ENCODE results near the gene TBC1D30. TPM values are rescaled to one million over a fixed set of nuclear protein-coding genes. Genes with fewer than 3 reads are reported as not detected.

The TBC1D30 gene
- total RNA-seq, 1 experiment from 2014 or later: 3.6 TPM

DNA sequence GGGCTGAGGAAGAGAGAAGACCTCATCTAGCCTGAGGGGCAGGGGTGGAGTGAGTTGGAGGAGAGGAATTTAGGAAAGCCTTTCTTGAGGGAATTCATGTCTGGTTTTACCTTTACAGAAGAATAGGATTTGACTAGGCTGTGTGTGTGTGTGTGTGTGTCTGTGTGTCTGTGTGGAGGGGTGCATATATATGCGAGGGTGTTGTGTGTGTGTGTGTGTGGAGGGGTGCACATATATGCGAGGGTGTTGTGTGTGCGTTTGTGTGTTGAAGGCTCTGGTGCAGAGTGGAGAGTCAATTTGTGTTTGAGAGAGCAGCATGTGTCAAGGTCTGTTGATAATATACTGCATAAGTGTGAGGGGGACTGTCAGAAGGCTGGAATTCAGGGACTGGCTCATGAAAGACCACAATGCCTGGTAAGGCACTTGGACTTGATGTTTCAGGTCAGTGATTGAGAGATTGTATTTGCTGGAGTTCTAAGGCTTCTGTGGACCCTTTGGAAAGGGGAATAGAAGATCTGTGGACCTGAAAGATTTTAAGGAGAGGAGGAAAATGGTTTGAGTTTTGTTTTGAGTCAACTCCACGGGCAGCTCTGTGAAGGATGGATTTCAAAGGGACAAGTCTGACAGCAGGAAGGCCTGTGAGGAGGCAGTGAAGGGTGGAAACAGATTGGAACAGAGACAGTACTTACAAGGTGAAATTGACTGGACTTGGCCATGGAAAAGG is 34.6 kb downstream of the TBC1D30 start (continued):
- TF ChIP-seq, protein P1, sequence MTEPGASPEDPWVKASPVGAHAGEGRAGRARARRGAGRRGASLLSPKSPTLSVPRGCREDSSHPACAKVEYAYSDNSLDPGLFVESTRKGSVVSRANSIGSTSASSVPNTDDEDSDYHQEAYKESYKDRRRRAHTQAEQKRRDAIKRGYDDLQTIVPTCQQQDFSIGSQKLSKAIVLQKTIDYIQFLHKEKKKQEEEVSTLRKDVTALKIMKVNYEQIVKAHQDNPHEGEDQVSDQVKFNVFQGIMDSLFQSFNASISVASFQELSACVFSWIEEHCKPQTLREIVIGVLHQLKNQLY (CRISPR knock-in tag; IDR thresholded peaks at IDR 0.05): no peak
- no peak for TF ChIP-seq NFE2L1 (CRISPR knock-in tag; IDR thresholded peaks at IDR 0.05)
- no peak for TF ChIP-seq ATF1 (CRISPR knock-in tag; IDR thresholded peaks at IDR 0.05)
- TF ChIP-seq KAT7 (CRISPR knock-in tag; IDR thresholded peaks at IDR 0.05; ENCODE audit: borderline replicate concordance): no peak
- no peak for TF ChIP-seq CREM (CRISPR knock-in tag; IDR thresholded peaks at IDR 0.05)
- TF ChIP-seq ZNF263 (CRISPR knock-in tag; IDR thresholded peaks at IDR 0.05; ENCODE audit: low read depth): no peak
- TF ChIP-seq, protein P2, sequence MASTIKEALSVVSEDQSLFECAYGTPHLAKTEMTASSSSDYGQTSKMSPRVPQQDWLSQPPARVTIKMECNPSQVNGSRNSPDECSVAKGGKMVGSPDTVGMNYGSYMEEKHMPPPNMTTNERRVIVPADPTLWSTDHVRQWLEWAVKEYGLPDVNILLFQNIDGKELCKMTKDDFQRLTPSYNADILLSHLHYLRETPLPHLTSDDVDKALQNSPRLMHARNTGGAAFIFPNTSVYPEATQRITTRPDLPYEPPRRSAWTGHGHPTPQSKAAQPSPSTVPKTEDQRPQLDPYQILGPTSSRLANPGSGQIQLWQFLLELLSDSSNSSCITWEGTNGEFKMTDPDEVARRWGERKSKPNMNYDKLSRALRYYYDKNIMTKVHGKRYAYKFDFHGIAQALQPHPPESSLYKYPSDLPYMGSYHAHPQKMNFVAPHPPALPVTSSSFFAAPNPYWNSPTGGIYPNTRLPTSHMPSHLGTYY (CRISPR knock-in tag; IDR thresholded peaks at IDR 0.05): no peak
- TF ChIP-seq, protein P3, sequence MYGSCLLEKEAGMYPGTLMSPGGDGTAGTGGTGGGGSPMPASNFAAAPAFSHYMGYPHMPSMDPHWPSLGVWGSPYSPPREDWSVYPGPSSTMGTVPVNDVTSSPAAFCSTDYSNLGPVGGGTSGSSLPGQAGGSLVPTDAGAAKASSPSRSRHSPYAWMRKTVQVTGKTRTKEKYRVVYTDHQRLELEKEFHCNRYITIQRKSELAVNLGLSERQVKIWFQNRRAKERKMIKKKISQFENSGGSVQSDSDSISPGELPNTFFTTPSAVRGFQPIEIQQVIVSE (CRISPR knock-in tag; IDR thresholded peaks at IDR 0.05; ENCODE audit: borderline replicate concordance): no peak
- TF ChIP-seq CREB1 (CRISPR knock-in tag; IDR thresholded peaks at IDR 0.05): no peak
- no peak for TF ChIP-seq NR2C2 (CRISPR knock-in tag; IDR thresholded peaks at IDR 0.05)
- TF ChIP-seq, protein P4, sequence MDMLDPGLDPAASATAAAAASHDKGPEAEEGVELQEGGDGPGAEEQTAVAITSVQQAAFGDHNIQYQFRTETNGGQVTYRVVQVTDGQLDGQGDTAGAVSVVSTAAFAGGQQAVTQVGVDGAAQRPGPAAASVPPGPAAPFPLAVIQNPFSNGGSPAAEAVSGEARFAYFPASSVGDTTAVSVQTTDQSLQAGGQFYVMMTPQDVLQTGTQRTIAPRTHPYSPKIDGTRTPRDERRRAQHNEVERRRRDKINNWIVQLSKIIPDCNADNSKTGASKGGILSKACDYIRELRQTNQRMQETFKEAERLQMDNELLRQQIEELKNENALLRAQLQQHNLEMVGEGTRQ (CRISPR knock-in tag; IDR thresholded peaks at IDR 0.05): no peak
- TF ChIP-seq NFYB (CRISPR knock-in tag; conservative IDR thresholded peaks at IDR 0.05; ENCODE audit: low read depth): no peak
- TF ChIP-seq CBFB (CRISPR knock-in tag; IDR thresholded peaks at IDR 0.05; ENCODE audit: low read depth): no peak
- TF ChIP-seq TEAD4 (CRISPR knock-in tag; IDR thresholded peaks at IDR 0.05): no peak
- TF ChIP-seq, protein P5, sequence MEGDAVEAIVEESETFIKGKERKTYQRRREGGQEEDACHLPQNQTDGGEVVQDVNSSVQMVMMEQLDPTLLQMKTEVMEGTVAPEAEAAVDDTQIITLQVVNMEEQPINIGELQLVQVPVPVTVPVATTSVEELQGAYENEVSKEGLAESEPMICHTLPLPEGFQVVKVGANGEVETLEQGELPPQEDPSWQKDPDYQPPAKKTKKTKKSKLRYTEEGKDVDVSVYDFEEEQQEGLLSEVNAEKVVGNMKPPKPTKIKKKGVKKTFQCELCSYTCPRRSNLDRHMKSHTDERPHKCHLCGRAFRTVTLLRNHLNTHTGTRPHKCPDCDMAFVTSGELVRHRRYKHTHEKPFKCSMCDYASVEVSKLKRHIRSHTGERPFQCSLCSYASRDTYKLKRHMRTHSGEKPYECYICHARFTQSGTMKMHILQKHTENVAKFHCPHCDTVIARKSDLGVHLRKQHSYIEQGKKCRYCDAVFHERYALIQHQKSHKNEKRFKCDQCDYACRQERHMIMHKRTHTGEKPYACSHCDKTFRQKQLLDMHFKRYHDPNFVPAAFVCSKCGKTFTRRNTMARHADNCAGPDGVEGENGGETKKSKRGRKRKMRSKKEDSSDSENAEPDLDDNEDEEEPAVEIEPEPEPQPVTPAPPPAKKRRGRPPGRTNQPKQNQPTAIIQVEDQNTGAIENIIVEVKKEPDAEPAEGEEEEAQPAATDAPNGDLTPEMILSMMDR (IDR thresholded peaks at IDR 0.05): no peak
- no peak for TF ChIP-seq NR3C1 (CRISPR knock-in tag; conservative IDR thresholded peaks at IDR 0.05; ENCODE audit: low read depth)

DNA sequence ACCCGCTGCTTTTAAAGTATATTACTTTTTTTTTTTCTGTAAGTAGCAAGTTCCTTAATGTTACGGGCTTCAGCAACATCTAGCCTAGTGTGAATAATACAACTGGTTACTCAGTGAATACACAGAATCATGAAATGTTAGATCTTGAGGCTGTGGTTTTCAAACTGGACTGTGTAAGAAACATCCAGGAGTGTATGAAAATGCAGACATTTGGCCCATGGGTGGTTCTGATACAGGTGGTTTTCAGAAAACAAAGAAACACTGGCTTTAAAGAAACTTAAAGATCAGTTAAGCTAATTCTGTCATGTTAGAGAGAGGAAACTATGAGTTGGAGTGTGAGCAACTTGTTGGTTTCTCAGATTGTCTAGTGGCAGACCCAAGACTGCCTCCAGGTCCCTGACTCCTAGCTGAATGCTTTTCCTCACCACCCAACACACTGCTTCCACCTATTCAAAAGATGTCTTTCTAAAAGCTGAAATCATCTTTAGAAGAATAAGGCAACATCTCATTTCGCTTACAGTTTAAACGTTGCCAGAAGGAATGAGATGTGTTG is 36.1 kb downstream of the TBC1D30 start:
- Mint-ChIP-seq H3K9me3 (no peaks in the 10 kb centered on the region), H3K27me3 (ENCODE audit: low read depth) (no peaks in the 10 kb centered on the region), H3K27ac (no peak overlapping the region), H3K36me3 (no peaks in the 10 kb centered on the region), H3K4me3 (no peak overlapping the region), H3K4me1 (peaks cover 20% of the 10 kb centered on the region)
- POLR2A ChIA-PET: no interaction called here
- CTCF ChIA-PET: no interaction called here
- TF ChIP-seq, protein P6, sequence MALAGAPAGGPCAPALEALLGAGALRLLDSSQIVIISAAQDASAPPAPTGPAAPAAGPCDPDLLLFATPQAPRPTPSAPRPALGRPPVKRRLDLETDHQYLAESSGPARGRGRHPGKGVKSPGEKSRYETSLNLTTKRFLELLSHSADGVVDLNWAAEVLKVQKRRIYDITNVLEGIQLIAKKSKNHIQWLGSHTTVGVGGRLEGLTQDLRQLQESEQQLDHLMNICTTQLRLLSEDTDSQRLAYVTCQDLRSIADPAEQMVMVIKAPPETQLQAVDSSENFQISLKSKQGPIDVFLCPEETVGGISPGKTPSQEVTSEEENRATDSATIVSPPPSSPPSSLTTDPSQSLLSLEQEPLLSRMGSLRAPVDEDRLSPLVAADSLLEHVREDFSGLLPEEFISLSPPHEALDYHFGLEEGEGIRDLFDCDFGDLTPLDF (CRISPR knock-in tag; IDR thresholded peaks at IDR 0.05): no peak
- TF ChIP-seq, protein P7, sequence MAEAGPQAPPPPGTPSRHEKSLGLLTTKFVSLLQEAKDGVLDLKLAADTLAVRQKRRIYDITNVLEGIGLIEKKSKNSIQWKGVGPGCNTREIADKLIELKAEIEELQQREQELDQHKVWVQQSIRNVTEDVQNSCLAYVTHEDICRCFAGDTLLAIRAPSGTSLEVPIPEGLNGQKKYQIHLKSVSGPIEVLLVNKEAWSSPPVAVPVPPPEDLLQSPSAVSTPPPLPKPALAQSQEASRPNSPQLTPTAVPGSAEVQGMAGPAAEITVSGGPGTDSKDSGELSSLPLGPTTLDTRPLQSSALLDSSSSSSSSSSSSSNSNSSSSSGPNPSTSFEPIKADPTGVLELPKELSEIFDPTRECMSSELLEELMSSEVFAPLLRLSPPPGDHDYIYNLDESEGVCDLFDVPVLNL (CRISPR knock-in tag; IDR thresholded peaks at IDR 0.05; ENCODE audit: borderline replicate concordance, low read depth): no peak
- TF ChIP-seq ATF1 (CRISPR knock-in tag; IDR thresholded peaks at IDR 0.05): no peak
- TF ChIP-seq, protein P8, sequence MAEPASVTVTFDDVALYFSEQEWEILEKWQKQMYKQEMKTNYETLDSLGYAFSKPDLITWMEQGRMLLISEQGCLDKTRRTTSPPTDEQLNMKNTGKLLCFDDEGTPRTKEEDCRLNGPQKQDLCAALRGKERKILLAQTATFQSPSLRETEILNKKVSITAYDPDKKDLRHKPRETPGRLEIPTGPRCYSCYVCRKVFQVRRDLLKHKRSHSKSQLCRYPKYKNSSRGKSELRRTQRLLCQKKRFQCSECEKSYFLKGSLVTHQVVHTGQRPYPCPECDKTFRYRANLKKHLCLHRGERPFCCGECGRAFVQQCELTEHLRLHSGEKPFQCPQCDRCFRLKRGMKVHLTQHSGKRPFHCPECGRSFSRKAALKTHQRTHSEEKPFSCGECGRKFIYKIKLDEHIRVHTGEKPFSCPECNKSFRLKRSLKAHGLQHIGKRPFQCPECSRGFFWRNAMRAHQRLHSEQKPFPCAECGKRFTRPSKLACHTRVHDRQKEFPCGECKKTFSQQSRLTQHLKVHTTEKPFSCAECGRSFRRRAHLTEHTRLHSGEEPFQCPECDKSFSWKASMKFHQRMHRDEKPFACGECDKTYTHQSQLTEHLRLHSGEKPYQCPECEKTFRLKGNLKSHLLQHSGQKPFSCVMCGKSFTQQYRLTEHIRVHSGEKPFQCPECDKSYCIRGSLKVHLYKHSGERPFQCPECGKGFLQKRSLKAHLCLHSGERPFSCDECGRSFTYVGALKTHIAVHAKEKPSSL (CRISPR knock-in tag; conservative IDR thresholded peaks at IDR 0.05): no peak
- no peak for TF ChIP-seq ZNF396 (CRISPR knock-in tag; IDR thresholded peaks at IDR 0.05; ENCODE audit: borderline replicate concordance)
- DNase-seq (ENCODE audit: low spot score) (no peak), ATAC-seq (no peak)

Measured in WTC11 (cell line).